GM18858 (cell line): ENCODE data around the gene HSPG2.

Source experiments
- ATAC-seq: cut with Tn5 transposase; IDR thresholded peaks from one replicate; pipeline ENCODE4 v1.9.1; 2021; ENCODE audit not compliant: unreplicated experiment

The HSPG2 gene

GRCh38 chr1:21884456-21885235 is 52.5 kb downstream of the HSPG2 start:
- ATAC-seq: no peak

- ATAC-seq: no peak
These were observed 54.2 kb downstream of the HSPG2 start for GRCh38 chr1:21882721-21883415.

GRCh38 chr1:21881250-21881649 is 55.9 kb downstream of the HSPG2 start:
- no peak for ATAC-seq

- ATAC-seq: no peak
These were observed 56.5 kb downstream of the HSPG2 start for GRCh38 chr1:21880619-21880970.

- ATAC-seq: no peak
These were observed 57.0 kb downstream of the HSPG2 start for GRCh38 chr1:21879928-21880618.

GRCh38 chr1:21878840-21879478 is 58.2 kb downstream of the HSPG2 start:
- no peak for ATAC-seq

- no peak for ATAC-seq
These were observed 58.9 kb downstream of the HSPG2 start for GRCh38 chr1:21878009-21878773.

GRCh38 chr1:21876267-21876666 is 60.8 kb downstream of the HSPG2 start:
- ATAC-seq: no peak

GRCh38 chr1:21875621-21876063 is 61.5 kb downstream of the HSPG2 start:
- no peak for ATAC-seq

- no peak for ATAC-seq
These were observed 62.1 kb downstream of the HSPG2 start for GRCh38 chr1:21874778-21875547.

GRCh38 chr1:21874328-21874727 is 62.8 kb downstream of the HSPG2 start:
- ATAC-seq: no peak

GRCh38 chr1:21873761-21874160 is 63.3 kb downstream of the HSPG2 start:
- ATAC-seq: no peak

- no peak for ATAC-seq
These were observed 63.9 kb downstream of the HSPG2 start for GRCh38 chr1:21873174-21873573.

GRCh38 chr1:21872445-21873079 is 64.5 kb downstream of the HSPG2 start:
- no peak for ATAC-seq

GRCh38 chr1:21871943-21872342 is 65.2 kb downstream of the HSPG2 start:
- ATAC-seq: no peak

- no peak for ATAC-seq
These were observed 66.5 kb downstream of the HSPG2 start for GRCh38 chr1:21870611-21871010.

GRCh38 chr1:21869620-21870121 is 67.4 kb downstream of the HSPG2 start:
- ATAC-seq: no peak

- no peak for ATAC-seq
These were observed 68.1 kb downstream of the HSPG2 start for GRCh38 chr1:21868941-21869454.

GRCh38 chr1:21868482-21868881 is 68.6 kb downstream of the HSPG2 start:
- ATAC-seq: no peak
